Osteoblast (primary cell): Measurements from ENCODE around the gene MYL5. TPM values are rescaled to one million over a fixed set of nuclear protein-coding genes. Genes with fewer than 3 reads are reported as not detected.

Experiments
- DNase-seq: peaks from one replicate; pipeline ENCODE4 v3.0.0; 2011; ENCODE audit warnings: low spot score, mixed read lengths; ENCODE audit not compliant: insufficient read length; ENCODE audit errors: missing footprints
- H2AFZ ChIP-seq: 2 replicates; pipeline ENCODE4 v1.6.0; 2011; ENCODE audit warnings: mild to moderate bottlenecking, low read length
- H3K27ac ChIP-seq: 2 replicates; pipeline ENCODE4 v1.5.1; 2011; ENCODE audit warnings: mild to moderate bottlenecking, low read depth, low read length, moderate library complexity
- H3K27me3 ChIP-seq: 2 replicates; pipeline ENCODE4 v1.6.0; 2012; ENCODE audit warnings: mild to moderate bottlenecking, control low read depth, inconsistent platforms, low read length, moderate library complexity; ENCODE audit not compliant: insufficient read depth
- H3K36me3 ChIP-seq: 2 replicates; pipeline ENCODE4 v1.5.1; 2011; ENCODE audit warnings: mild to moderate bottlenecking, low read length, control low read depth, moderate library complexity; ENCODE audit not compliant: insufficient read depth
- H3K4me1 ChIP-seq: 2 replicates; pipeline ENCODE4 v1.5.1; 2011; ENCODE audit warnings: mild to moderate bottlenecking, low read length, control low read depth, moderate library complexity; ENCODE audit not compliant: insufficient read depth
- H3K4me2 ChIP-seq: 2 replicates; pipeline ENCODE4 v1.6.0; 2011; ENCODE audit warnings: mild to moderate bottlenecking, low read length; ENCODE audit not compliant: insufficient read depth
- H3K4me3 ChIP-seq: fragments of 200-600 bp; sonication (generic); 3 replicates; pipeline ENCODE4 v1.5.1; 2012; ENCODE audit warnings: mild to moderate bottlenecking, low read length, inconsistent platforms; ENCODE audit not compliant: insufficient read depth
- H3K79me2 ChIP-seq: 2 replicates; pipeline ENCODE4 v1.6.0; 2012; ENCODE audit warnings: mild to moderate bottlenecking, low read length, control low read depth, inconsistent platforms; ENCODE audit not compliant: insufficient read depth
- H3K9me3 ChIP-seq: 2 replicates; pipeline ENCODE4 v1.5.1; 2011; ENCODE audit warnings: low read depth, low read length, control low read depth
- H4K20me1 ChIP-seq: 2 replicates; pipeline ENCODE4 v1.6.0; 2012; ENCODE audit warnings: mild to moderate bottlenecking, low read length, control low read depth; ENCODE audit not compliant: insufficient read depth
- total RNA-seq: library from RNA; depleted of rRNA; stranded (reverse); fragments of >200 nt; gene quantifications from 2 replicates; pipeline ENCODE4 v1.2.3, GENCODE V29; 2012
- TF ChIP-seq, protein P1 (sequence below): IDR thresholded peaks from 2 replicates; pipeline ENCODE4 v1.5.1; 2011; ENCODE audit warnings: mild to moderate bottlenecking, low read depth, low read length, moderate library complexity; ENCODE audit errors: extremely low read depth

MYL5 gene
- total RNA-seq, 1 donor, result 22.8 TPM

DNA sequence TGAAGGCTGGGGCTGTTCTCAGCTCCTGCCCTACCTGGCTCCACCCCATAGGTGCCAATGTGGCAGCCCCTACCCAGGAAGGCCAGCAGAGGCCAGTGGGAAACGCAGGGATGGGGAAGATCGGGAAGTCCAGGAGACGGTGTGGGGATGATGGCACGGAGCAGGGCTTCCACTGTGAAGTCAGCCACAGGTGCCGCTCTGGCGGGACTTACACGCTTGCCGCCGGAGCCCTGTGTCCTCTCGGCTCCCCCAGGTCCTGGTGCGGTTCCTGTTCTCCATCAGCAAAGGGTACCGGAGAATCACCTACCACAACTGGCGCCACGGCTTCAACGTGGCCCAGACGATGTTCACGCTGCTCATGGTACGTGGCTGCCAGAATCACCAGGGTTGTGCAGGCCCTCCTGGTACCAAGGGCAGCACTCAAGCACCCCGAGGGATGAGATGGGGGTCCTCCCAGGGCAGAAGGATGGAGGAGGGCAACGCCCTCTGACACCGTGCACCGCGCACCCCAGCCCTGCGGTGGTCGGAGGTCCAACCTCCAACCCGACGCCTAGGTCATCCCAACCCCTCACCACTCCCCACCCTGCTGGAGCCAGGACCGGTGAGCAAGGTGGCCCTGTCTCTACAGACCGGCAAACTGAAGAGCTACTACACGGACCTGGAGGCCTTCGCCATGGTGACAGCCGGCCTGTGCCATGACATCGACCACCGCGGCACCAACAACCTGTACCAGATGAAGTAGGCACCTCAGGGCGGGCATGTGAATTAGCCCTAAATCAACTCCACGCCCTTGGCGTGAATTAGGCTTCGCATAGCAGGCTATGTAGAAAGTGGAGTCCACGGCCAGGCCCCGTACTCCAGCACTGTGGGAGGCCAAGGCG is 12.2 kb upstream of the MYL5 start:
- H3K36me3 ChIP-seq, result no peaks in the 10 kb centered on the region
- TF ChIP-seq, protein P1, sequence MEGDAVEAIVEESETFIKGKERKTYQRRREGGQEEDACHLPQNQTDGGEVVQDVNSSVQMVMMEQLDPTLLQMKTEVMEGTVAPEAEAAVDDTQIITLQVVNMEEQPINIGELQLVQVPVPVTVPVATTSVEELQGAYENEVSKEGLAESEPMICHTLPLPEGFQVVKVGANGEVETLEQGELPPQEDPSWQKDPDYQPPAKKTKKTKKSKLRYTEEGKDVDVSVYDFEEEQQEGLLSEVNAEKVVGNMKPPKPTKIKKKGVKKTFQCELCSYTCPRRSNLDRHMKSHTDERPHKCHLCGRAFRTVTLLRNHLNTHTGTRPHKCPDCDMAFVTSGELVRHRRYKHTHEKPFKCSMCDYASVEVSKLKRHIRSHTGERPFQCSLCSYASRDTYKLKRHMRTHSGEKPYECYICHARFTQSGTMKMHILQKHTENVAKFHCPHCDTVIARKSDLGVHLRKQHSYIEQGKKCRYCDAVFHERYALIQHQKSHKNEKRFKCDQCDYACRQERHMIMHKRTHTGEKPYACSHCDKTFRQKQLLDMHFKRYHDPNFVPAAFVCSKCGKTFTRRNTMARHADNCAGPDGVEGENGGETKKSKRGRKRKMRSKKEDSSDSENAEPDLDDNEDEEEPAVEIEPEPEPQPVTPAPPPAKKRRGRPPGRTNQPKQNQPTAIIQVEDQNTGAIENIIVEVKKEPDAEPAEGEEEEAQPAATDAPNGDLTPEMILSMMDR, result no peak
- no peaks in the 10 kb centered on the region for H3K4me1 ChIP-seq
- no peaks in the 10 kb centered on the region for H3K79me2 ChIP-seq
- H2AFZ ChIP-seq, result no peak overlapping the region
- H3K27me3 ChIP-seq, result peaks cover 13% of the 10 kb centered on the region
- H3K4me3 ChIP-seq, result no peak overlapping the region
- H3K27ac ChIP-seq, result no peak overlapping the region
- no peak overlapping the region for H3K4me2 ChIP-seq
- no peaks in the 10 kb centered on the region for H4K20me1 ChIP-seq
- no peaks in the 10 kb centered on the region for H3K9me3 ChIP-seq
- DNase-seq, result peak; percentile 74

DNA sequence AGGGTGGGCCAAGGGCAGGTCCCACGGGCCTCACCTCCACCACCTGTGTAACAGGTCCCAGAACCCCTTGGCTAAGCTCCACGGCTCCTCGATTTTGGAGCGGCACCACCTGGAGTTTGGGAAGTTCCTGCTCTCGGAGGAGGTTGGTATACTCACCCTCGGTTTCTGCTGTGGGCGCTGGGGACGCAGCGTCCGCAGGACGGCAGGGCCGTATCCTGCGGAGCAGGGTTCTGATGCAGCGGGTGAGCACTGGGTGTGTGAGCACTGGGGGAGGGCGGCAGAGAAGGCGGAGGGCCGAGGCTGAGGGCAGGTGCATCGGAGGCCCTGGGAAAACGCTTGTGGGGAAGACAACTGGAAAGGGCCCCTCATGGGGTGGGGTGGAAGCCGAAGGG is 11.3 kb upstream of the MYL5 start:
- H3K27ac ChIP-seq, result no peak overlapping the region
- TF ChIP-seq, protein P1, result no peak
- peak; percentile 61 for DNase-seq
- H3K4me3 ChIP-seq, result no peak overlapping the region
- H3K27me3 ChIP-seq, result peaks cover 13% of the 10 kb centered on the region
- H2AFZ ChIP-seq, result no peak overlapping the region
- H3K36me3 ChIP-seq, result no peaks in the 10 kb centered on the region
- no peaks in the 10 kb centered on the region for H3K79me2 ChIP-seq
- H3K4me2 ChIP-seq, result no peak overlapping the region
- no peaks in the 10 kb centered on the region for H3K9me3 ChIP-seq
- no peaks in the 10 kb centered on the region for H3K4me1 ChIP-seq
- no peaks in the 10 kb centered on the region for H4K20me1 ChIP-seq

DNA sequence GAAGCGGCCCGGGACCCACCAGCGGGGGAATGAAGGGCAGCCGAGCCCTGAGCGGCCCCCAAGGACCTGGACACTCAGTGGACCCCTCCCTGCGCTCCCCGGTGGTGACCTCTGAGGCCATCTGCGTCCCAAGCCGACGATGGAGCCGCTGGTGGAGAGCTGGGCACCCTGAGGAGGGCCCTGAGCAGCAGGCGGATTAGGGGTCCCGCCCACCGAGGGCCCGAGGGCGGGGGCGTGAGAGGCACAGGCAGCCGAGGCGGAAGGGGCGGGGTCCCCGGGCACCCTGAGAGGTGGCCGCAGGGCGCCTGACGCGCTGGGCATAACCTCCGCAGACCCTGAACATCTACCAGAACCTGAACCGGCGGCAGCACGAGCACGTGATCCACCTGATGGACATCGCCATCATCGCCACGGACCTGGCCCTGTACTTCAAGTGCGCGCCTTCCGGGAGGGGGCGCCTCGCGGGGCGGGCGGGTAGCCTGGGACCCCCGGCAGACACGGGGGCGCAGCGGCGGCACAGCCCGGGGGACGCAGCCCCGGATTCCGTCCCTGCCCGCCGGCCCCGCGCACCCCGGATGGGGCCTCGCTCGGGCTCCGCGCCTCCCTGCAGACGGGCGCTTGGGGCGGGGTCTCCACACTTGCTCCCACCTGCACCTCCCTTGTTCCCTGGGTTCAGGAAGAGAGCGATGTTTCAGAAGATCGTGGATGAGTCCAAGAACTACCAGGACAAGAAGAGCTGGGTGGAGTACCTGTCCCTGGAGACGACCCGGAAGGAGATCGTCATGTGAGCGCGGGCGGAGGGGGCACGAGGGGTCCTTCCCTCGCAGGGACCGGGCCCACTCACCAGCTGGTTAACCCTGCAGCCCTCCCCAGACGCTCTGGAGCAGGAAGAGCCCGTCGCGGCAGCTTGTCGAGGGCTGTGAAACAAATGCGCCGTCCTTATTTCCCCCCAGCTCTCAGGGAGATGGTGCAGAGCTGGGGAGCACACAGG is 10.6 kb upstream of the MYL5 start:
- TF ChIP-seq, protein P1, result no peak
- peaks cover 13% of the 10 kb centered on the region for H3K27me3 ChIP-seq
- H3K79me2 ChIP-seq, result no peaks in the 10 kb centered on the region
- H3K36me3 ChIP-seq, result no peaks in the 10 kb centered on the region
- no peaks in the 10 kb centered on the region for H3K9me3 ChIP-seq
- H3K4me2 ChIP-seq, result no peak overlapping the region
- no peak overlapping the region for H3K4me3 ChIP-seq
- H3K4me1 ChIP-seq, result no peaks in the 10 kb centered on the region
- no peak overlapping the region for H2AFZ ChIP-seq
- H4K20me1 ChIP-seq, result no peaks in the 10 kb centered on the region
- peak; percentile 79 for DNase-seq
- H3K27ac ChIP-seq, result no peak overlapping the region

DNA sequence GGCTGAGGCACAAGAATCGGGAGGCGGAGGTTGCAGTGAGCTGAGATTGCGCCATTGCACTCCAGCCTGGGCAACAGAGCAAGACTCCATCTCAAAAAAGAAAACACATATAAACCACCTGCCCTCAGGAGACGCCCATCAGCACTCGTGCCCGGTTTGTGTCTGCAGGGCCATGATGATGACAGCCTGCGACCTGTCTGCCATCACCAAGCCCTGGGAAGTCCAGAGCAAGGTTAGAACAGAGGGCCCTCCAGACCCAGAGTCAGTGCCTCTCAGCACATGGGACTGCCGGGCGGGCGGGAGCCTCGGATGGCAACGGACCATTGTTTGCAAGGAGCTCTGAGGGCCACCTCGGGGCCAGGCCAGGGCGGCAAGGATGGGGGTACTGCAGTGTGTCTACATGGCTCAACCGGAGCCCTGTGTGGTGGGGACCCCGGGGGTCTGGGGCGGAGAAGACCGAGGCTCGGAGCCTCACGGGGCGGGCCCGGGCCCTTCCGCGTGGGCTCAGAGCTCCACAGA is 9.6 kb upstream of the MYL5 start:
- no peak overlapping the region for H3K4me2 ChIP-seq
- DNase-seq, result no peak

More for the DNA sequence above, 9.6 kb upstream of the MYL5 start:
- Histone ChIP-seq H2AFZ (no peak overlapping the region), H3K27ac (no peak overlapping the region), H3K36me3 (no peaks in the 10 kb centered on the region), H3K4me1 (no peaks in the 10 kb centered on the region), H4K20me1 (no peaks in the 10 kb centered on the region), H3K79me2 (no peaks in the 10 kb centered on the region), H3K9me3 (no peaks in the 10 kb centered on the region), H3K4me3 (no peak overlapping the region), H3K27me3 (peaks cover 13% of the 10 kb centered on the region)
- TF ChIP-seq, protein P1, result no peak
